Epithelial cell of esophagus (primary cell): ENCODE data around the gene TMSB4X.
"Not testable (repeated sequence)": the region's sequence is repeated elsewhere in the genome, so short reads cannot be mapped to it uniquely, and the experiment has no call there.

Experiments
- DNase-seq: peaks from one replicate; pipeline ENCODE4 v3.0.0; 2010; ENCODE audit warnings: low read depth
- H3K4me3 ChIP-seq: 2 replicates; pipeline ENCODE4 v1.5.1; 2011; ENCODE audit warnings: mild to moderate bottlenecking, low read length, control low read depth
- CTCF ChIP-seq: IDR thresholded peaks from 2 replicates; pipeline ENCODE4 v1.5.1; 2011; ENCODE audit warnings: low read depth, mild to moderate bottlenecking, low read length, control low read depth, inconsistent platforms; ENCODE audit not compliant: insufficient read depth; ENCODE audit errors: missing control alignments

The TMSB4X gene

GRCh38 chrX:13014111-13015096 is 39.5 kb downstream of the TMSB4X start:
- H3K4me3 ChIP-seq, result no peak overlapping the region
- DNase-seq, result peak; percentile 19
- no peak for TF ChIP-seq CTCF

GRCh38 chrX:13015536-13016236 is 40.8 kb downstream of the TMSB4X start:
- no peak for TF ChIP-seq CTCF
- H3K4me3 ChIP-seq, result no peak overlapping the region
- no peak for DNase-seq

GRCh38 chrX:13016731-13017130 is 41.8 kb downstream of the TMSB4X start:
- DNase-seq, H3K4me3 ChIP-seq: not testable (repeated sequence)

GRCh38 chrX:13022926-13023325 is 48.0 kb downstream of the TMSB4X start:
- no peak overlapping the region for H3K4me3 ChIP-seq
- no peak for DNase-seq
- no peak for TF ChIP-seq CTCF

GRCh38 chrX:13023567-13023966 is 48.7 kb downstream of the TMSB4X start:
- no peak for TF ChIP-seq CTCF
- DNase-seq, result no peak
- no peak overlapping the region for H3K4me3 ChIP-seq

- no peak for DNase-seq
- no peak for TF ChIP-seq CTCF
- no peak overlapping the region for H3K4me3 ChIP-seq
These were observed 49.1 kb downstream of the TMSB4X start for GRCh38 chrX:13023979-13024378.

- no peak for DNase-seq
- TF ChIP-seq CTCF, result no peak
- H3K4me3 ChIP-seq, result no peak overlapping the region
These were observed 50.1 kb downstream of the TMSB4X start for GRCh38 chrX:13024986-13025385.
